Epithelial cell of esophagus (primary cell): ENCODE results near the gene NFKBIB.
A peak's percentile ranks its signal among the peaks of the same experiment; 100 is the strongest.

Source experiments
- DNase-seq: peaks from one replicate; pipeline ENCODE4 v3.0.0; 2010; ENCODE audit warnings: low read depth
- H3K4me3 ChIP-seq: 2 replicates; pipeline ENCODE4 v1.5.1; 2011; ENCODE audit warnings: mild to moderate bottlenecking, low read length, control low read depth
- CTCF ChIP-seq: IDR thresholded peaks from 2 replicates; pipeline ENCODE4 v1.5.1; 2011; ENCODE audit warnings: low read depth, mild to moderate bottlenecking, low read length, control low read depth, inconsistent platforms; ENCODE audit not compliant: insufficient read depth; ENCODE audit errors: missing control alignments

Gene NFKBIB

GRCh38 chr19:38899447-38900201 is at the start of gene NFKBIB, which contains the start of gene SIRT2:
NFKBIB (plus strand) TSS chr19:38899969; CDS start chr19:38900033, 64 bp downstream.
SIRT2 (minus strand) TSS chr19:38899618; CDS start chr19:38899521, 97 bp downstream.
- peak within 1 kb of the TSS; percentile 95 for H3K4me3 ChIP-seq
- TF ChIP-seq CTCF = no peak
- DNase-seq = peak; percentile 100

- no peak for TF ChIP-seq CTCF
- H3K4me3 ChIP-seq = peak overlapping the region; percentile 69
- DNase-seq = peak; percentile 100
Observed at GRCh38 chr19:38850436-38850975, 49.3 kb upstream of the NFKBIB start.

- H3K4me3 ChIP-seq = peak overlapping the region; percentile 69
- no peak for DNase-seq
- TF ChIP-seq CTCF = no peak
Observed at GRCh38 chr19:38850976-38851621, 48.7 kb upstream of the NFKBIB start.

GRCh38 chr19:38851622-38852230 is 48.0 kb upstream of the NFKBIB start:
- no peak for TF ChIP-seq CTCF
- DNase-seq = peak; percentile 93
- H3K4me3 ChIP-seq = peak overlapping the region; percentile 73

GRCh38 chr19:38852231-38853044 is 47.3 kb upstream of the NFKBIB start:
- peak overlapping the region; percentile 73 for H3K4me3 ChIP-seq

More at GRCh38 chr19:38852231-38853044, 47.3 kb upstream of the NFKBIB start:
- no peak for TF ChIP-seq CTCF
- DNase-seq = peak; percentile 93
